Measurements from ENCODE around the gene TNFRSF4. TPM values are rescaled to one million over a fixed set of nuclear protein-coding genes. Genes with fewer than 3 reads are reported as not detected.

The TNFRSF4 gene
- total RNA-seq, 1 donor from 2014 or later = 0.31 TPM

- Mint-ChIP-seq H3K27me3 (peaks cover 5% of the 10 kb centered on the region), H3K27ac (no peak overlapping the region), H3K9me3 (no peaks in the 10 kb centered on the region), H3K4me1 (ENCODE audit: unreplicated experiment) (no peaks in the 10 kb centered on the region), H3K4me3 (no peak overlapping the region), H3K36me3 (no peaks in the 10 kb centered on the region)
- TF ChIP-seq, protein P1, sequence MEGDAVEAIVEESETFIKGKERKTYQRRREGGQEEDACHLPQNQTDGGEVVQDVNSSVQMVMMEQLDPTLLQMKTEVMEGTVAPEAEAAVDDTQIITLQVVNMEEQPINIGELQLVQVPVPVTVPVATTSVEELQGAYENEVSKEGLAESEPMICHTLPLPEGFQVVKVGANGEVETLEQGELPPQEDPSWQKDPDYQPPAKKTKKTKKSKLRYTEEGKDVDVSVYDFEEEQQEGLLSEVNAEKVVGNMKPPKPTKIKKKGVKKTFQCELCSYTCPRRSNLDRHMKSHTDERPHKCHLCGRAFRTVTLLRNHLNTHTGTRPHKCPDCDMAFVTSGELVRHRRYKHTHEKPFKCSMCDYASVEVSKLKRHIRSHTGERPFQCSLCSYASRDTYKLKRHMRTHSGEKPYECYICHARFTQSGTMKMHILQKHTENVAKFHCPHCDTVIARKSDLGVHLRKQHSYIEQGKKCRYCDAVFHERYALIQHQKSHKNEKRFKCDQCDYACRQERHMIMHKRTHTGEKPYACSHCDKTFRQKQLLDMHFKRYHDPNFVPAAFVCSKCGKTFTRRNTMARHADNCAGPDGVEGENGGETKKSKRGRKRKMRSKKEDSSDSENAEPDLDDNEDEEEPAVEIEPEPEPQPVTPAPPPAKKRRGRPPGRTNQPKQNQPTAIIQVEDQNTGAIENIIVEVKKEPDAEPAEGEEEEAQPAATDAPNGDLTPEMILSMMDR (conservative IDR thresholded peaks at IDR 0.05) = no peak
- DNase-seq (ENCODE audit: extremely low spot score, unreplicated experiment) = no peak
Measured at GRCh38 chr1:1208713-1209433, 5.1 kb downstream of the TNFRSF4 start.

DNA sequence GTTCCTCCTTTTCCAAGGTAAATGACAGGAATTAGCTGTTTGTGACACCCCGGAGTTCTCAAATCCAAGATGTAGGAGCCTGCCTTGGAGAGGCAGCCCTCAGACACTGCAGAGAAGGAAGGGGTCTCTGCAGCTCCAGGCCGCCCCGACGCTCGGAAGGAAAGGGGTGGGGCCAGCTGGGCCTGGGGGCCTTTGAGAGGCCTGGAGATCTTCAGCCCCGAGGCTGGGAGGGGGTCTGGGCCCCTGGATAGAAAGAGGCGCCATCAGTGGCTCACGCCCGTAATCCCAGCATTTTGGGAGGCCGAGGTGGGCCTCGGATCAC lies 6.4 kb downstream of the TNFRSF4 start:
- TF ChIP-seq, protein P1 (conservative IDR thresholded peaks at IDR 0.05) = no peak
- Mint-ChIP-seq H3K27me3 (peaks cover 5% of the 10 kb centered on the region), H3K4me3 (no peak overlapping the region), H3K9me3 (no peaks in the 10 kb centered on the region), H3K36me3 (no peaks in the 10 kb centered on the region), H3K4me1 (ENCODE audit: unreplicated experiment) (no peaks in the 10 kb centered on the region), H3K27ac (no peak overlapping the region)
- DNase-seq (ENCODE audit: extremely low spot score, unreplicated experiment) = no peak

GRCh38 chr1:1206966-1207531 lies 6.9 kb downstream of the TNFRSF4 start:
- TF ChIP-seq, protein P1 (conservative IDR thresholded peaks at IDR 0.05) = no peak
- Mint-ChIP-seq H3K9me3 (no peaks in the 10 kb centered on the region), H3K27ac (no peak overlapping the region), H3K4me3 (no peak overlapping the region), H3K36me3 (no peaks in the 10 kb centered on the region), H3K4me1 (ENCODE audit: unreplicated experiment) (no peaks in the 10 kb centered on the region), H3K27me3 (peaks cover 5% of the 10 kb centered on the region)
- DNase-seq (ENCODE audit: extremely low spot score, unreplicated experiment) = no peak

GRCh38 chr1:1206376-1206965 lies 7.5 kb downstream of the TNFRSF4 start, which contains the start of gene TNFRSF18:
TNFRSF18 (minus strand) TSS chr1:1206592; CDS start chr1:1206571, 21 bp downstream.
- H3K36me3 Mint-ChIP-seq = no peaks in the 10 kb centered on the region
- no peak within 1 kb of the TSS for H3K27ac Mint-ChIP-seq
- H3K27me3 Mint-ChIP-seq = peaks cover 5% of the 10 kb centered on the region
- no peaks in the 10 kb centered on the region for H3K4me1 Mint-ChIP-seq (ENCODE audit: unreplicated experiment)
- H3K9me3 Mint-ChIP-seq = no peaks in the 10 kb centered on the region
- TF ChIP-seq, protein P1 (conservative IDR thresholded peaks at IDR 0.05) = no peak
- DNase-seq (ENCODE audit: extremely low spot score, unreplicated experiment) = no peak
- no peak within 1 kb of the TSS for H3K4me3 Mint-ChIP-seq

GRCh38 chr1:1205769-1206375 lies 8.1 kb downstream of the TNFRSF4 start:
- no peaks in the 10 kb centered on the region for H3K36me3 Mint-ChIP-seq
- no peak overlapping the region for H3K4me3 Mint-ChIP-seq
- no peaks in the 10 kb centered on the region for H3K9me3 Mint-ChIP-seq
- no peaks in the 10 kb centered on the region for H3K4me1 Mint-ChIP-seq (ENCODE audit: unreplicated experiment)
- DNase-seq (ENCODE audit: extremely low spot score, unreplicated experiment) = no peak
- TF ChIP-seq, protein P1 (conservative IDR thresholded peaks at IDR 0.05) = no peak
- H3K27me3 Mint-ChIP-seq = peaks cover 5% of the 10 kb centered on the region
- H3K27ac Mint-ChIP-seq = no peak overlapping the region
